ENCODE results near the gene CCNQ.

GRCh38 chrX:153620576-153620975 is 21.6 kb upstream of the CCNQ start:
- TF ChIP-seq POLR2A (IDR thresholded peaks at IDR 0.05) = no peak
- TF ChIP-seq CTCF (IDR thresholded peaks at IDR 0.05) = no peak
